OCI-LY7 (cell line): Measurements from ENCODE around the gene CPD. TPM values are rescaled to one million over a fixed set of nuclear protein-coding genes. Genes with fewer than 3 reads are reported as not detected.

Experiments
- BruUV-seq: library from RNA; stranded (reverse); fragments of 400-500 nt; replicated peaks from 2 replicates; lab custom pipeline; 2021; lab: Mats Ljungman, UMichigan
- CTCF ChIA-PET: fragments of 300-600 bp; sonication (Branson Sonifier 250); formaldehyde crosslinking; loops from one replicate; lab custom pipeline; 2022; ENCODE audit warnings: antibody characterized with exemption; ENCODE audit not compliant: unreplicated experiment; lab: Charles Lee
- POLR2A ChIA-PET: fragments of 300-600 bp; sonication (Branson Sonifier 250); formaldehyde crosslinking; loops from one replicate; lab custom pipeline; 2022; ENCODE audit warnings: antibody characterized with exemption; lab: Charles Lee
- DNase-seq: peaks from one replicate; pipeline ENCODE4 v3.0.0-alpha.2; 2015; ENCODE audit warnings: low spot score
- H2AFZ ChIP-seq: fragments of 200-600 bp; sonication (generic), shearing (Covaris generic); 2 replicates; pipeline ENCODE4 v1.6.1; 2014; ENCODE audit warnings: mild to moderate bottlenecking, antibody characterized with exemption, low read length, moderate library complexity
- H3K27ac ChIP-seq: fragments of 200-600 bp; sonication (generic); 2 replicates; pipeline ENCODE4 v1.5.1; 2014; ENCODE audit warnings: mixed run types, low read depth, mild to moderate bottlenecking, moderate library complexity, low read length, inconsistent platforms; ENCODE audit not compliant: poor library complexity, severe bottlenecking
- H3K36me3 ChIP-seq: fragments of 200-600 bp; sonication (generic); 2 replicates; pipeline ENCODE4 v1.6.1; 2014; ENCODE audit warnings: mild to moderate bottlenecking, antibody characterized with exemption, low read length, moderate library complexity, mixed read lengths; ENCODE audit not compliant: insufficient read depth
- H3K4me1 ChIP-seq: fragments of 200-600 bp; sonication (generic); 2 replicates; pipeline ENCODE4 v1.5.1; 2014; ENCODE audit warnings: mild to moderate bottlenecking, low read length; ENCODE audit not compliant: insufficient read depth, poor library complexity, severe bottlenecking
- H3K4me2 ChIP-seq: fragments of 200-600 bp; sonication (generic); 2 replicates; pipeline ENCODE4 v1.6.1; 2014; ENCODE audit warnings: mild to moderate bottlenecking, low read length
- H3K4me3 ChIP-seq: fragments of 200-600 bp; sonication (generic); 2 replicates; pipeline ENCODE4 v1.5.1; 2014; ENCODE audit warnings: mild to moderate bottlenecking, low read depth, low read length; ENCODE audit not compliant: poor library complexity, severe bottlenecking
- H3K79me2 ChIP-seq: fragments of 200-600 bp; sonication (generic); 2 replicates; pipeline ENCODE4 v1.6.1; 2016; ENCODE audit warnings: low read depth, mild to moderate bottlenecking, low read length, moderate library complexity, mixed read lengths; ENCODE audit not compliant: insufficient read depth
- H3K9me2 ChIP-seq: fragments of 200-600 bp; sonication (generic); 2 replicates; pipeline ENCODE4 v1.6.1; 2016; ENCODE audit warnings: mild to moderate bottlenecking, low read length, mixed read lengths; ENCODE audit not compliant: insufficient read depth
- H3K9me3 ChIP-seq: fragments of 200-600 bp; sonication (generic); 2 replicates; pipeline ENCODE4 v1.6.1; 2014; ENCODE audit warnings: mild to moderate bottlenecking, mixed run types, low read length, mixed read lengths
- H4K20me1 ChIP-seq: fragments of 200-600 bp; sonication (generic); 2 replicates; pipeline ENCODE4 v1.6.1; 2014; ENCODE audit warnings: mild to moderate bottlenecking, antibody characterized with exemption, low read length, moderate library complexity, mixed read lengths; ENCODE audit not compliant: insufficient read depth
- CTCF ChIP-seq: fragments of 200-600 bp; sonication (generic); conservative IDR thresholded peaks from 2 replicates; pipeline ENCODE4 v1.5.1; 2014; ENCODE audit warnings: mild to moderate bottlenecking, antibody characterized with exemption, low read length, moderate library complexity, mixed read lengths
- EZH2phosphoT487 ChIP-seq: fragments of 200-600 bp; sonication (generic); IDR thresholded peaks from 2 replicates; pipeline ENCODE4 v1.6.1; 2018; ENCODE audit warnings: low read depth, borderline replicate concordance, mild to moderate bottlenecking, mixed run types, antibody characterized with exemption, low read length, moderate library complexity, mixed read lengths
- intact Hi-C: fragments of 100-400 bp; cut with micrococcal nuclease; formaldehyde crosslinking; loops from one replicate; pipeline ENCODE4 v1.10.0; 2022; ENCODE audit not compliant: unreplicated experiment
- total RNA-seq, 2 experiments: library from RNA; depleted of rRNA in 1 of 2; stranded (reverse); fragments of >200 nt in 1 of 2; shearing (Covaris generic) in 1 of 2; gene quantifications; 2 replicates each; pipeline ENCODE4 v1.2.3, GENCODE V29; 2014 to 2022

CPD gene
- total RNA-seq, 2 experiments from 2014 or later: 16.4 to 24.0 TPM

DNA sequence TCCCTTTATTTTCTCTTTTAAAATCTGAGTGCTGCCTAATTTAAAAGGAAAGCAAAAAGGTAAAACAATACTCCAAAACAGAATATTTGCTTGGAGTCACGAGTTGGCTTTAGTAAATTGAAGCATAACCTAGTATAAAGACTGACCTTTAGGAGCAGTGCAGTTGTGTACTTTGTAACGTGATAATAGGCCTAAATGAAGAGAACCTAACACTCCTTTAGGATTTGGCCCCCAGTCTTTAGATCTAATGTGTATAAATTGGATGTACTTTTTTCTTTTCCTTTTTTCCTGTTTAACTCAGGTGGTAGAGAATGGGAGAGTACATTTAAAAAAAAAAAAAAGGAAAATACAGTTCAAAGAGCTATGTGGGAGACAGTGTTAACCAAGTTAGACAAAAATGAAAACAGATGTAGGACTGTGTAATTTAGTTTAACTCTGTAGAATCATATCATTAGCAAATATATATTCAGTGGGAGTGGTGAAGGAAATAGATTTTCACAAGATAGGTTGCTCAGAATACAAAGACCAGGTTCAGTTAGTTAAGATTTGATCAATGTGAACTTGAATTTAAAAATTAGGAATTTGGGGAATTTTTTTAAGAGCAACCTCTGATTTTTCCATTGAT lies 16.8 kb downstream of the CPD start:
- no peak overlapping the region for H3K4me2 ChIP-seq
- H3K4me3 ChIP-seq: no peak overlapping the region
- H4K20me1 ChIP-seq: no peaks in the 10 kb centered on the region
- intact Hi-C loops: no loop called here
- no peak overlapping the region for H3K27ac ChIP-seq
- H3K79me2 ChIP-seq: no peaks in the 10 kb centered on the region
- no peaks in the 10 kb centered on the region for H3K36me3 ChIP-seq
- no peaks in the 10 kb centered on the region for H3K4me1 ChIP-seq
- no peaks in the 10 kb centered on the region for H3K9me3 ChIP-seq
- no peak for TF ChIP-seq EZH2phosphoT487
- no peak for TF ChIP-seq CTCF
- ChIA-PET CTCF (no interaction called here), POLR2A (interaction anchor here (1.4 kb wide), 1 partner anchor 20 kb away, joined by 5 read pairs; no protein-coding TSS in a partner anchor)
- DNase-seq: no peak
- no peak overlapping the region for H2AFZ ChIP-seq
- BruUV-seq: no TSS peak
- no peaks in the 10 kb centered on the region for H3K9me2 ChIP-seq

GRCh38 chr17:30396129-30396528 lies 17.4 kb downstream of the CPD start:
- CTCF ChIA-PET: no interaction called here
- no peaks in the 10 kb centered on the region for H3K79me2 ChIP-seq
- no peak overlapping the region for H3K4me2 ChIP-seq
- no peaks in the 10 kb centered on the region for H4K20me1 ChIP-seq
- H3K4me1 ChIP-seq: no peaks in the 10 kb centered on the region
- TF ChIP-seq EZH2phosphoT487: no peak
- no peak for TF ChIP-seq CTCF
- intact Hi-C loops: no loop called here
- no peak for DNase-seq
- H3K36me3 ChIP-seq: no peaks in the 10 kb centered on the region
- POLR2A ChIA-PET: interaction anchor here (0.6 to 1.4 kb wide), 2 partner anchors 20 to 368 kb away, joined by 4 to 5 read pairs; no protein-coding TSS in a partner anchor
- H2AFZ ChIP-seq: no peak overlapping the region
- no peak overlapping the region for H3K27ac ChIP-seq
- no peaks in the 10 kb centered on the region for H3K9me3 ChIP-seq
- H3K4me3 ChIP-seq: no peak overlapping the region
- no peaks in the 10 kb centered on the region for H3K9me2 ChIP-seq
- BruUV-seq: no TSS peak

DNA sequence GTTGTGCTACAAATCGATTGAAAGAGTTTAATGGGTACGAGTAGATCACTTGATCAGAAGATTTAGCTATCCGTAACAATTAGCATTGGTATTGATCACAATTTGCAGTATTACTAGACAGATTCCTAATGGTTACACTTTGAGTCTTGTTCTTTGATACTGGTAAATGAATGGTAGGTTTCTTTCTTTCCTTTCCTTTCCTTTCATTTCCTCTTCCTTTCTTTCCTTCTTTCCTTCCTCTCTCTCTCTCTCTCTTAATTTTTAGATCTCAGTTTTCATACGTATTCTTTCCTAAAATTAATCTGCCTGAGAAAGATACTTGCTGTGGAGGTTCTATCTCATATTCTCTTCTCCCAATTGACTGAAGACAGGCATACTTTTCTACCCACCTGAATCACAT lies 17.9 kb downstream of the CPD start:
- no peaks in the 10 kb centered on the region for H3K79me2 ChIP-seq
- intact Hi-C loops: no loop called here
- CTCF ChIA-PET: no interaction called here
- no peak for DNase-seq
- H3K27ac ChIP-seq: no peak overlapping the region
- no peaks in the 10 kb centered on the region for H3K9me3 ChIP-seq
- POLR2A ChIA-PET: interaction anchor here (0.6 kb wide), 1 partner anchor 368 kb away, joined by 4 read pairs; no protein-coding TSS in a partner anchor
- no peaks in the 10 kb centered on the region for H3K9me2 ChIP-seq
- no peak overlapping the region for H3K4me2 ChIP-seq
- TF ChIP-seq CTCF (no peak), EZH2phosphoT487 (no peak)
- no peaks in the 10 kb centered on the region for H4K20me1 ChIP-seq
- H3K4me1 ChIP-seq: no peaks in the 10 kb centered on the region
- no peak overlapping the region for H3K4me3 ChIP-seq
- no TSS peak for BruUV-seq
- H2AFZ ChIP-seq: no peak overlapping the region
- H3K36me3 ChIP-seq: no peaks in the 10 kb centered on the region
